Mesenchymal stem cell (in vitro differentiated cells and primary cell): Measurements from ENCODE around the gene PDGFD.

Experiments
- DNase-seq: peaks from one replicate; pipeline ENCODE4 v3.0.0-alpha.2; 2013
- H2AFZ ChIP-seq: one replicate; pipeline ENCODE4 v1.6.1; 2013; ENCODE audit warnings: low read depth, mild to moderate bottlenecking, control low read depth, inconsistent platforms, low read length, moderate library complexity
- H2AK5ac ChIP-seq: 2 replicates; pipeline ENCODE4 v1.6.1; 2013; ENCODE audit warnings: low read length, moderate library complexity, mild to moderate bottlenecking, inconsistent platforms; ENCODE audit not compliant: severe bottlenecking
- H2BK120ac ChIP-seq: one replicate; pipeline ENCODE4 v1.6.1; 2013; ENCODE audit warnings: low read depth, mild to moderate bottlenecking, inconsistent platforms, low read length, moderate library complexity
- H2BK12ac ChIP-seq, 2 experiments: one replicate each; pipeline ENCODE4 v1.6.1; 2013; ENCODE audit warnings: inconsistent platforms in 2 of 2, low read length in 2 of 2, mild to moderate bottlenecking in 2 of 2, moderate library complexity in 2 of 2, control low read depth in 1 of 2
- H2BK15ac ChIP-seq: one replicate; pipeline ENCODE4 v1.6.1; 2013; ENCODE audit warnings: mild to moderate bottlenecking, low read depth, inconsistent platforms; ENCODE audit not compliant: poor library complexity, severe bottlenecking
- H2BK5ac ChIP-seq: 2 replicates; pipeline ENCODE4 v1.6.1; 2013; ENCODE audit warnings: low read depth, mild to moderate bottlenecking, low read length, control low read depth, inconsistent platforms; ENCODE audit not compliant: poor library complexity, severe bottlenecking
- H3K14ac ChIP-seq, 2 experiments: one replicate each; pipeline ENCODE4 v1.6.1; 2013; ENCODE audit warnings: inconsistent platforms in 2 of 2, low read length in 2 of 2, control low read depth in 1 of 2, mild to moderate bottlenecking in 1 of 2, moderate library complexity in 1 of 2
- H3K18ac ChIP-seq, 2 experiments: one replicate each; pipeline ENCODE4 v1.6.1; 2013; ENCODE audit warnings: inconsistent platforms in 2 of 2, low read length in 2 of 2, control low read depth in 1 of 2, low read depth in 1 of 2, mild to moderate bottlenecking in 1 of 2
- H3K23ac ChIP-seq, 2 experiments: one replicate each; pipeline ENCODE4 v1.6.1; 2013; ENCODE audit warnings: inconsistent platforms in 2 of 2, low read length in 2 of 2, mild to moderate bottlenecking in 2 of 2, moderate library complexity in 2 of 2, control low read depth in 1 of 2
- H3K27ac ChIP-seq: 2 replicates; pipeline ENCODE4 v1.5.1; 2013; ENCODE audit warnings: mild to moderate bottlenecking, moderate library complexity, low read length, control low read depth, inconsistent platforms; ENCODE audit not compliant: poor library complexity, severe bottlenecking
- H3K27me3 ChIP-seq, 2 experiments: 2 replicates each; pipeline versions ENCODE4 v1.6.1 to v1.7.0; 2013; ENCODE audit warnings: low read length in 2 of 2, mild to moderate bottlenecking in 2 of 2, moderate library complexity in 2 of 2, control low read depth in 1 of 2, inconsistent platforms in 1 of 2; ENCODE audit not compliant: control insufficient read depth in 1 of 2, insufficient read depth in 1 of 2
- H3K36me3 ChIP-seq, 2 experiments: 2 replicates each; pipeline versions ENCODE4 v1.6.1 to v1.7.0; 2013; ENCODE audit warnings: low read length in 2 of 2, control low read depth in 1 of 2, inconsistent platforms in 1 of 2, low read depth in 1 of 2, mild to moderate bottlenecking in 1 of 2; ENCODE audit not compliant: insufficient read depth in 2 of 2, control insufficient read depth in 1 of 2
- H3K4ac ChIP-seq, 2 experiments: one replicate each; pipeline ENCODE4 v1.6.1; 2013; ENCODE audit warnings: inconsistent platforms in 2 of 2, low read length in 2 of 2, mild to moderate bottlenecking in 2 of 2, moderate library complexity in 2 of 2, control low read depth in 1 of 2, low read depth in 1 of 2
- H3K4me1 ChIP-seq: 2 replicates; pipeline ENCODE4 v1.6.1; 2013; ENCODE audit warnings: low read depth, low read length, control low read depth; ENCODE audit not compliant: control insufficient read depth, insufficient read depth
- H3K4me2 ChIP-seq: 2 replicates; pipeline ENCODE4 v1.6.1; 2013; ENCODE audit warnings: low read length, mild to moderate bottlenecking, inconsistent platforms; ENCODE audit not compliant: poor library complexity, severe bottlenecking
- H3K4me3 ChIP-seq, 2 experiments: 2 replicates each; pipeline versions ENCODE4 v1.5.1 to v1.7.0; 2013; ENCODE audit warnings: low read length in 2 of 2, mild to moderate bottlenecking in 2 of 2, control low read depth in 1 of 2, low read depth in 1 of 2; ENCODE audit not compliant: insufficient read depth in 1 of 2
- H3K79me1 ChIP-seq: replicated peaks from 2 replicates; pipeline ENCODE4 v1.6.1; 2013; ENCODE audit warnings: mild to moderate bottlenecking, control low read depth, low read length, inconsistent platforms; ENCODE audit not compliant: poor library complexity, severe bottlenecking
- H3K9ac ChIP-seq: 2 replicates; pipeline ENCODE4 v1.7.0; 2013; ENCODE audit warnings: mild to moderate bottlenecking, low read length, moderate library complexity
- H3K9me3 ChIP-seq: 2 replicates; pipeline ENCODE4 v1.7.0; 2013; ENCODE audit warnings: mild to moderate bottlenecking, low read length; ENCODE audit not compliant: control insufficient read depth
- H4K8ac ChIP-seq: one replicate; pipeline ENCODE4 v1.6.1; 2013; ENCODE audit warnings: inconsistent platforms, mild to moderate bottlenecking, low read length, moderate library complexity
- H4K91ac ChIP-seq: one replicate; pipeline ENCODE4 v1.6.1; 2013; ENCODE audit warnings: mild to moderate bottlenecking, low read length, inconsistent platforms
- WGBS: methylation state at CpG from one replicate; pipeline ENCODE4 v1.1.7; 2013; ENCODE audit warnings: mixed read lengths; 5-methylcytosine and 5-hydroxymethylcytosine counted together

The PDGFD gene

GRCh38 chr11:103946793-103947545 is 217.0 kb downstream of the PDGFD start:
- Histone ChIP-seq H3K18ac (no peak overlapping the region), H2AFZ (no peak overlapping the region), H3K23ac (no peak overlapping the region), H3K36me3 (no peaks in the 10 kb centered on the region), H2AK5ac (no peak overlapping the region), H3K27me3 (no peaks in the 10 kb centered on the region), H2BK120ac (no peak overlapping the region), H3K9me3 (no peaks in the 10 kb centered on the region), H3K79me1 (no peaks in the 10 kb centered on the region), H3K4me3 (no peak overlapping the region), H3K4ac (no peak overlapping the region), H2BK12ac (no peak overlapping the region), H3K4me2 (no peak overlapping the region), H3K9ac (no peak overlapping the region), H3K4me1 (no peaks in the 10 kb centered on the region), H3K27ac (no peak overlapping the region), H4K91ac (no peak overlapping the region), H2BK15ac (no peak overlapping the region), H4K8ac (no peak overlapping the region), H2BK5ac (no peak overlapping the region), H3K14ac (no peak overlapping the region)
- WGBS, result 42% methylated on average over 2 of the region's 3 CpGs
- DNase-seq, result peak; percentile 38

DNA sequence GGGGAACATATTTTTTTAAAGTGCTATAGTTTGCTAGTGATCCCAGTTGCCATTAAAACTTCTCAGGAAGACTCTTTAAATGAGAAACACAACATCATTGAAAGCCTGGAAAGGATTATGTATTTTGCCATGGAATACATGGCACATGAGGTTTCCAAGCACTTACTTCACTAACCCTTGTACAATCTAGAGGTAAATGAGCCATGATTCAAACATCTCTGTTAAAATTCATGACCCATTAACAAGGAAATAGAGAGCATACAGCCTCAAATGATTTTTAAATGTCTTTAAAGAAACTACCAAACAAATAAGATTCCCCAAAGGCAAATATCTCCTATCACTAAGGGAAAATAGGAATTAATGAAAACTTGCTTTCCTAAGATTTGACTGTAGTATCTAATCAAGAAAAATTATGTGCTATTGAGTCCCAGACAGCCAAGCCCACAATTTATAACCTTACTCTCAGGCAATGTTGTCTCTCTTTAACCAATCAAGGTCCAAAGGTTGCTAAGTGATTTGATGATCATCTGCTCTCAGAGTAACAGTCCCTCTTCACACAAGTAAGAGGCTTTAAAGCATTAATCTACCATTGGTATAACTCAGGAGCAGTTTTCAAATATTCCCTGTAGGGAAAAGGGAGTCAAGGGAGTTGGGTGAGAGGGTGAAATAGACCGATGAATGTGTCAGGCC is 219.6 kb downstream of the PDGFD start:
- Histone ChIP-seq H3K9me3 (no peaks in the 10 kb centered on the region), H3K4me1 (no peaks in the 10 kb centered on the region), H3K27ac (no peak overlapping the region), H3K23ac (no peak overlapping the region), H2AFZ (no peak overlapping the region), H3K9ac (no peak overlapping the region), H3K36me3 (no peaks in the 10 kb centered on the region), H3K4me3 (no peak overlapping the region), H4K8ac (no peak overlapping the region), H2BK120ac (no peak overlapping the region), H2BK15ac (no peak overlapping the region), H2BK5ac (no peak overlapping the region), H3K79me1 (no peaks in the 10 kb centered on the region), H3K4ac (no peak overlapping the region), H2BK12ac (no peak overlapping the region), H4K91ac (no peak overlapping the region), H3K14ac (no peak overlapping the region), H2AK5ac (no peak overlapping the region), H3K4me2 (no peak overlapping the region), H3K18ac (no peak overlapping the region), H3K27me3 (no peaks in the 10 kb centered on the region)
- no peak for DNase-seq
- no CpG with 5 or more reads among the region's 1 CpG for WGBS

- Histone ChIP-seq H3K27me3 (no peaks in the 10 kb centered on the region), H3K79me1 (no peaks in the 10 kb centered on the region), H3K9ac (no peak overlapping the region), H3K27ac (no peak overlapping the region), H3K14ac (no peak overlapping the region), H3K4me3 (no peak overlapping the region), H2BK12ac (no peak overlapping the region), H4K91ac (no peak overlapping the region), H2BK15ac (no peak overlapping the region), H4K8ac (no peak overlapping the region), H3K18ac (no peak overlapping the region), H3K4me2 (no peak overlapping the region), H3K23ac (no peak overlapping the region), H3K4ac (no peak overlapping the region), H3K4me1 (no peaks in the 10 kb centered on the region), H2BK120ac (no peak overlapping the region), H3K36me3 (no peaks in the 10 kb centered on the region), H2AK5ac (no peak overlapping the region), H3K9me3 (no peaks in the 10 kb centered on the region), H2BK5ac (no peak overlapping the region), H2AFZ (no peak overlapping the region)
- DNase-seq, result no peak
- no CpG with 5 or more reads among the region's 1 CpG for WGBS
These were observed 221.3 kb downstream of the PDGFD start for GRCh38 chr11:103942646-103943045.

GRCh38 chr11:103940551-103940950 is 223.4 kb downstream of the PDGFD start:
- no peaks in the 10 kb centered on the region for H3K36me3 ChIP-seq
- H3K79me1 ChIP-seq, result no peaks in the 10 kb centered on the region
- 100% methylated on average over 1 of the region's 2 CpGs for WGBS
- H2AFZ ChIP-seq, result no peak overlapping the region
- DNase-seq, result no peak
- H3K27me3 ChIP-seq, result no peaks in the 10 kb centered on the region
- no peaks in the 10 kb centered on the region for H3K9me3 ChIP-seq
- no peak overlapping the region for H4K8ac ChIP-seq
- no peak overlapping the region for H3K9ac ChIP-seq
- H3K14ac ChIP-seq, result no peak overlapping the region
- no peak overlapping the region for H3K18ac ChIP-seq
- H2BK120ac ChIP-seq, result no peak overlapping the region
- no peak overlapping the region for H4K91ac ChIP-seq
- H2BK5ac ChIP-seq, result no peak overlapping the region
- no peak overlapping the region for H3K23ac ChIP-seq
- no peak overlapping the region for H2AK5ac ChIP-seq
- no peak overlapping the region for H3K4ac ChIP-seq
- H2BK12ac ChIP-seq, result no peak overlapping the region
- no peak overlapping the region for H3K4me2 ChIP-seq
- no peak overlapping the region for H3K4me3 ChIP-seq
- no peak overlapping the region for H2BK15ac ChIP-seq
- no peaks in the 10 kb centered on the region for H3K4me1 ChIP-seq
- H3K27ac ChIP-seq, result no peak overlapping the region
